ENCODE data around the gene ABCA10. TPM values are rescaled to one million over a fixed set of nuclear protein-coding genes. Genes with fewer than 3 reads are reported as not detected.
A peak's percentile ranks its signal among the peaks of the same experiment; 100 is the strongest.
"Not testable (repeated sequence)": the region's sequence is repeated elsewhere in the genome, so short reads cannot be mapped to it uniquely, and the experiment has no call there.

ABCA10 gene, protein sequence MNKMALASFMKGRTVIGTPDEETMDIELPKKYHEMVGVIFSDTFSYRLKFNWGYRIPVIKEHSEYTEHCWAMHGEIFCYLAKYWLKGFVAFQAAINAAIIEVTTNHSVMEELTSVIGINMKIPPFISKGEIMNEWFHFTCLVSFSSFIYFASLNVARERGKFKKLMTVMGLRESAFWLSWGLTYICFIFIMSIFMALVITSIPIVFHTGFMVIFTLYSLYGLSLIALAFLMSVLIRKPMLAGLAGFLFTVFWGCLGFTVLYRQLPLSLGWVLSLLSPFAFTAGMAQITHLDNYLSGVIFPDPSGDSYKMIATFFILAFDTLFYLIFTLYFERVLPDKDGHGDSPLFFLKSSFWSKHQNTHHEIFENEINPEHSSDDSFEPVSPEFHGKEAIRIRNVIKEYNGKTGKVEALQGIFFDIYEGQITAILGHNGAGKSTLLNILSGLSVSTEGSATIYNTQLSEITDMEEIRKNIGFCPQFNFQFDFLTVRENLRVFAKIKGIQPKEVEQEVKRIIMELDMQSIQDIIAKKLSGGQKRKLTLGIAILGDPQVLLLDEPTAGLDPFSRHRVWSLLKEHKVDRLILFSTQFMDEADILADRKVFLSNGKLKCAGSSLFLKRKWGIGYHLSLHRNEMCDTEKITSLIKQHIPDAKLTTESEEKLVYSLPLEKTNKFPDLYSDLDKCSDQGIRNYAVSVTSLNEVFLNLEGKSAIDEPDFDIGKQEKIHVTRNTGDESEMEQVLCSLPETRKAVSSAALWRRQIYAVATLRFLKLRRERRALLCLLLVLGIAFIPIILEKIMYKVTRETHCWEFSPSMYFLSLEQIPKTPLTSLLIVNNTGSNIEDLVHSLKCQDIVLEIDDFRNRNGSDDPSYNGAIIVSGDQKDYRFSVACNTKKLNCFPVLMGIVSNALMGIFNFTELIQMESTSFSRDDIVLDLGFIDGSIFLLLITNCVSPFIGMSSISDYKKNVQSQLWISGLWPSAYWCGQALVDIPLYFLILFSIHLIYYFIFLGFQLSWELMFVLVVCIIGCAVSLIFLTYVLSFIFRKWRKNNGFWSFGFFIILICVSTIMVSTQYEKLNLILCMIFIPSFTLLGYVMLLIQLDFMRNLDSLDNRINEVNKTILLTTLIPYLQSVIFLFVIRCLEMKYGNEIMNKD (N-terminal part only)
- total RNA-seq, result 0.22 and 0.60 TPM in 2 replicates

DNA sequence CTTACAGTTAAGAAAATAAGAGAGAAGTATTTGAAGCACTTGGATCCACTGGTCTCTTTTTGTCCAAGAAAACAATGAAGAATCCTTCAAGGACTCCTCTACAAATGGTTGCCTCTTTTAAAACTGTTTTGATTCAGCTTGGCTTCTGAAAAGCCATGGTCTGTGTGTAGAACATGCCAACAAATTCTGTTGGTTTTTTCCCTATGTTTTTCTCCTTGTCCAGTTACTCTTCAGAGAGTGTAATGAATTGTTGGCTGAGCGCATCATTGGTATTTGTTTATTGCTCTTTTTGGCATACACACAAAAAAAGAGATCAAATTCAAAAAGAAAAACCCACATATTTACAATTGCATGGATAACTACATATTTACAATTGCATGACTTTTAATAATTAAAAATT, at the start of gene ABCA10:
TSS of gene ABCA10 (minus strand) at position 249 of the 400 bp plus-strand sequence. CDS start 3,466 bp downstream, outside the sequence.
- no peak for DNase-seq (ENCODE audit: low read depth in 2 of 2)

GRCh38 chr17:69276279-69276678, 47.7 kb upstream of the ABCA10 start:
- DNase-seq (ENCODE audit: low read depth in 2 of 2), result not testable (repeated sequence)

GRCh38 chr17:69275751-69276150, 47.1 kb upstream of the ABCA10 start:
- DNase-seq (ENCODE audit: low read depth in 2 of 2), result no peak

GRCh38 chr17:69271023-69271422, 42.4 kb upstream of the ABCA10 start:
- DNase-seq (ENCODE audit: low read depth in 2 of 2), result no peak

GRCh38 chr17:69269131-69269998, 40.7 kb upstream of the ABCA10 start:
- DNase-seq (ENCODE audit: low read depth in 2 of 2), result peak; percentile 57 to 79

DNA sequence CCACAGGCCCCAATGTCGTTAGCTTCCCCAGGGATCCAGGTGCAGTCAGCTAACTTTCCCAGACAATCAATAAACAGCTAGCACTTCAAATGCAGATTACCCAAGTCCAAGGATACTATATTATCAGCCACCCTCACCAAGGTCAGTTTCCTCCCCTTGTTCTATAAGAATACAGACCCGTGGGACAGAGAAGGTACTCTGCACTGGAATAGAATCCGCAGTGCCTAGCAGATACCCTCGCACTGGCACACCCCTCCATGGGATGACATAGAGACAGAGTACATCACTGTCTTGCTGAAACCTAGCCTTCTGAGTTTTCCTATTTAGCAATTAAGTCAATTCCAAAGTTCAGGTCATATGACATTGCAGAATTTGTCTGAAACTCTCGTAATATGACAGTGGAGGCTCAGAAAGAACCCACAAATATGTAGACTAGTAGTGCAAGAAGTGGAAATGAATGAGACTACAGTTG, 40.0 kb upstream of the ABCA10 start:
- no peak for DNase-seq (ENCODE audit: low read depth in 2 of 2)

GRCh38 chr17:69267219-69267618, 38.6 kb upstream of the ABCA10 start:
- no peak for DNase-seq (ENCODE audit: low read depth in 2 of 2)

- DNase-seq (ENCODE audit: low read depth in 2 of 2), result no peak
These were observed 37.2 kb upstream of the ABCA10 start for GRCh38 chr17:69265873-69266272.

- DNase-seq (ENCODE audit: low read depth in 2 of 2), result no peak
These were observed 25.6 kb upstream of the ABCA10 start for GRCh38 chr17:69254187-69254586.

DNA sequence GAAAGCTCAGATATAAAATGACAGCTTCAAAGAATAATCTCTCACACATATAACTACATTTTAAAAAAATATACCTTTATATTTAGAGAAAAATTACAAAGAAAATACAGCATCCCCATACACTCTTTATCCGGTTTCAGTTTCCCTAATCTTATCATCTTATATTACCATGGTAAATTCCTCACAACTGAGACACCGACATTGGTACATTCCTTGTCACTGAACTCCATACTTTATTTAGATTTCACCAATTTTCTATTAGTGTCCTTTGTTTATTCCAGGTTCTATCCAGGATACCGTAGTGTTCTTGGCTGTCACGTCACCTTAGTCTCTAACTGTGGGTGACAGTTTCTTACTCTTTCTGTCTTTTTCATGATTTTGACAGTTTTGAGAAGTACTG, 22.0 kb upstream of the ABCA10 start:
- DNase-seq (ENCODE audit: low read depth in 2 of 2), result peak in 1 of 2 donors; percentile 33

GRCh38 chr17:69246726-69247375, 18.2 kb upstream of the ABCA10 start:
- peak; percentile 66 to 68 for DNase-seq (ENCODE audit: low read depth in 2 of 2)

DNA sequence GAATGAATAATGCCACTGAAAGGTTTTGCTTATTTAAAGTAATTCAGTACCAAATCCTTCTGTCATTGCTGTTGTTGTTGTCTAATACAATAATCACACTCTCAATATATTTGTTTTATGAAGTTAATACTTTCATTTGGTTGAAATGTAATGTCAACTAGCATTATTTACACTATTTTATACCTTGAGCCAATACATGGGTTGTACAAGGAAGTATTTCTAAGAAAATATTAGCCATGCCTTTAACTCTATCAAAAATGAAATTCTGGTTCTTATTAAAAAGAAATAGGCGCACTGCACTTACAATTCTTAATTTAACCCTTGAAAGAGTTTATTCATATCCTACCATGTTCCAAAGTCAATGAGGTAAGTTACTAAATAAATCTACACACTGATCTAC, 17.6 kb upstream of the ABCA10 start:
- DNase-seq (ENCODE audit: low read depth in 2 of 2), result no peak

- DNase-seq (ENCODE audit: low read depth in 2 of 2), result no peak
These were observed 17.0 kb upstream of the ABCA10 start for GRCh38 chr17:69245617-69246016.

DNA sequence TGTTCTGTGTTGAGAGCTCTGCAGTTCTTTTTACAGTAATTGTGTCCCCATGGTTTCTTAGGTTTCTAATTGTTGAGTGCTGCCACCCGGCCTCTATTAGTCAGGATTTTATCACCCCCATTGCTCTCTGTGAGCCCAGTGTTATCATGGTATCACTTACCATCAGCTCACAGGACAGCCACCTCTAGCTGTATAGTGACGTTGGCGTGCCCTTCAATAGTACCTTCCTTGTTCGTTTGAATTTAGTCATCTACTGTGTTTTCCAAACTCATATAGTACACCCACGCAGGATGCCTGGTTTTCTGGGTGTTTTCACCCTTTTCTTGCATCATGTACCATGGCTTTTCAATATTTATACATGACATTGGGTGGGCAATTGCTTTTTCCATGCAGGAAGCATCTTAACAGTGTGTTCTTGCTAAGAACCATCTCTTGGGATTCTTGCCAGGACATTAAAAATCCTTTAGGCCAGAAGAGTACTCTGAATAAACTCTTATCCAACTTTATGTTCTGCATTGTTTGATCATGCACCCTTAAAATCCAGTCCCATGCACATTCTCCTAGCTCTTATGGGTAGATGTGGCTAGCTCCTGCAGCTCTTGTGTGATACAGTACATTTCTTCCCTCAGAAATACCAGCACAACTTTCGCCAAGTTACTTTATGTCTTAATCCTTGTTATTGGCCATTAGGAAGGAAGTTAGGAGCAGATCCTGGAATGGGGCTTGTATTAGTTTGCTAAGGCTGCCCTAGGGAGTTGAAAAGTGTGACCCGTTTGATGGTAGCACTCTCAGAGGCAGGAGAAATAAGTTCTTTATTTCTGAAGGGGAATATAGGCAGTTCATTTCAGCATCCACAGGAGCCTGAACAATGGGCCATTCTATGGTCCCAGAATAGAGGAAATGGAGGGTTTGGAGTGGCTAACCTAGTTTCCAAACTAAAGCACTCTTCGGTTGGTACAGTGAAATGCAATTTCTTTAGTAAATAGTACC, 11.3 kb upstream of the ABCA10 start:
- DNase-seq (ENCODE audit: low read depth in 2 of 2), result no peak

DNA sequence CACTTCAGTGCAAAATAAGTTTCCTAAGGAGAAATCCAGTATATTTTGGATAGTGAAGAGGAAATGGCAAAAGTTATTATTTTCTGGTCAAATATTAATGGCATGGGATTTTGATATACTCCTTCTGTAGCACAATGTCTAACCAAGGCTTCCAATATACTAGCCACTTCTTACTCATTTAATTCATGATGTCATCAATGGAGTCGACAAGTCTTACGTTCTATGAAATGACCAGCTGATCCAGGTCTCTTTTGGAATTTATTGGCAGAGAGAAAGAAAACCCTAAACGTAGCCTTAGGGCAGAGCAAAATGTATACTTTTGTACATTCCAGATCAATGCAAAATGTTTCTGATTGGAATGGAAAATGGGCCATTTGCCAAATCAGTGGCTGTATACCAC, 8.3 kb upstream of the ABCA10 start:
- DNase-seq (ENCODE audit: low read depth in 2 of 2), result no peak

GRCh38 chr17:69236464-69236863, 7.8 kb upstream of the ABCA10 start:
- no peak for DNase-seq (ENCODE audit: low read depth in 2 of 2)

DNA sequence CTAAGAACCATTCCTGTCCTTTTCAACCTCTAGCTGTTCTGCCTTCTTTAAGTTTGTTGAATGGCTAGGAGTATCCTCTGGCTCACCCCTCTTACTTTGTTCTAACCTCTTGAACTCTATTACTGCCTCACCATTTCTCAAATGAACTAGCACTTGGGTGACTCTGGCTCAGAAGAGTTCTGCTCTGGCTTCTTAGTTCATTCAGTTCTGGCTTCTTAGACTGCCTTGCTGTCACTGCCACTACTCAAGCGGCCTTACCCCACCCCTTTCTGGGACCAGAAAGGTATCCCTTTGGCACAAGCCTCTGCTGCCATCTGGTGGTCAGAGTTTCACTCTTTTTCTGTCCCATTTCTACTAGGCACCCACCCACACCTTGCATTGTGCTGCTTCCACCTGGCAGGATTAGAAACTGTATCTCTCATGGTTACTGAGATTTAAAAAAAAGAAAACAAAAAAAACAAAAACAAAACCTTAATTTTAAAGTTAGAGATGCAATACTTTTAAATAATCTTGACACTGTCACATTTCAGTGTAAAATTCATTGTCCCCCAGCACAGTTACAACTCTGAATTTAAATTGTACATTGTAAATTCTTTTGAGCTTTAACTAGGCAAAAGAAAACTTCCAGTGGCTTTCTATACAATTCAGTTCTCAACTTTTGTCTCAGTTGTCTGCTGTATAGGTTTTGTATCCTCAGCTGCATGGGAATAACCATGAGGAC, 6.9 kb upstream of the ABCA10 start:
- peak; percentile 83 to 87 for DNase-seq (ENCODE audit: low read depth in 2 of 2)

DNA sequence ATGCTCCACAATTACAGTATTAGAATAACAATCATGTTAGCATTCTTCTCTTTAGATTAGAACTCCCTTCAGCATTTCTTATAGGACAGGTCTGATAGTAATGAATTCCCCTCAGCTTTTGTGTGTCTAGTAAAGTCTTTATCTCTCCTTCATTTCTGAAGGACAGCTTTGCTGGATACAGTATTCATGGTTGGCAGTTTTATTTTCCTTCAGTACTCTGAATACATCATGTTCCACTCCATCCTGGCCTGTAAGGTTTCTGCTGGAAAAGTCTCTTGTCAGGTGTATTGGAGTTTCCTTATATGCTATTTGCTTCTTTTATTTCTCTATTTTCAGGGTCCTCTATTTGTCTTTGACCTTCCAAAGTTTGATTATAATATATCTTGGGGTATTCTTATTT, 4.0 kb upstream of the ABCA10 start:
- DNase-seq (ENCODE audit: low read depth in 2 of 2), result no peak
